A172 (cell line): Measurements from ENCODE around the gene PLXND1. TPM values are rescaled to one million over a fixed set of nuclear protein-coding genes. Genes with fewer than 3 reads are reported as not detected.
"Not testable (repeated sequence)": the region's sequence is repeated elsewhere in the genome, so short reads cannot be mapped to it uniquely, and the experiment has no call there.

Source experiments
- DNase-seq: peaks from one replicate; pipeline ENCODE4 v3.0.0-alpha.2; 2015; ENCODE audit warnings: low spot score
- total RNA-seq: library from RNA; depleted of rRNA; stranded (reverse); fragments of >200 nt; shearing (Covaris generic); gene quantifications from 2 replicates; pipeline ENCODE4 v1.2.3, GENCODE V29; 2014

The PLXND1 gene
- total RNA-seq, 1 experiment from 2014 or later, result 210 TPM

GRCh38 chr3:129529436-129530210 lies 76.9 kb downstream of the PLXND1 start:
- no peak for DNase-seq

DNA sequence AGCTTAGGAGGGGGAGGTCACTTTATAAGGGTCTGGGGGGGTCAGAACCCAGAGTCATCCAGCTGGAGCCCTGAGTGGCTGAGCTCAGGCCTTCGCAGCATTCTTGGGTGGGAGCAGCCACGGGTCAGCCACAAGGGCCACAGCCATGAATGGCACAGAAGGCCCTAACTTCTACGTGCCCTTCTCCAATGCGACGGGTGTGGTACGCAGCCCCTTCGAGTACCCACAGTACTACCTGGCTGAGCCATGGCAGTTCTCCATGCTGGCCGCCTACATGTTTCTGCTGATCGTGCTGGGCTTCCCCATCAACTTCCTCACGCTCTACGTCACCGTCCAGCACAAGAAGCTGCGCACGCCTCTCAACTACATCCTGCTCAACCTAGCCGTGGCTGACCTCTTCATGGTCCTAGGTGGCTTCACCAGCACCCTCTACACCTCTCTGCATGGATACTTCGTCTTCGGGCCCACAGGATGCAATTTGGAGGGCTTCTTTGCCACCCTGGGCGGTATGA lies 77.8 kb downstream of the PLXND1 start, which contains the start of gene RHO:
RHO (plus strand) TSS at position 51 of the 512 bp plus-strand sequence; CDS start at position 146, 95 bp downstream.
- no peak for DNase-seq

DNA sequence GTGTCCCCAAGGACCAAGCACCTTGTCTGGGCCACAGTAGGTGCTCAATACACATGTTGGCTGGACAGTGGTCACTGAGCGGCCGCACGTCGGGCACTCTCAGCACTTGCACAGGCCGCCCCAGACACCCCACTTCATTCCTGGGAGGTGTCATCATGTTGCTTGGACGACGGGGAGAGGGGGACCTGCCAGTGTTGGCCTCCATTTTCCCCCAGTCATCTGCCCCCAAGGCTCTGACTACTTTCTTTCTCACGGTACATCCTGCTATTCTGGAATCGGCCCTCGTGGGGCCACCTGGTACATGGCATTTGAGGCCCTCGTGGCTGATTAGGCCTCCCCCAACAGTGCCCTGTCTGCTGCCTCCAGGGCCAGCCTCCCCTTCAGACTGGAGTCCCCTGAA lies 79.2 kb downstream of the PLXND1 start:
- no peak for DNase-seq

DNA sequence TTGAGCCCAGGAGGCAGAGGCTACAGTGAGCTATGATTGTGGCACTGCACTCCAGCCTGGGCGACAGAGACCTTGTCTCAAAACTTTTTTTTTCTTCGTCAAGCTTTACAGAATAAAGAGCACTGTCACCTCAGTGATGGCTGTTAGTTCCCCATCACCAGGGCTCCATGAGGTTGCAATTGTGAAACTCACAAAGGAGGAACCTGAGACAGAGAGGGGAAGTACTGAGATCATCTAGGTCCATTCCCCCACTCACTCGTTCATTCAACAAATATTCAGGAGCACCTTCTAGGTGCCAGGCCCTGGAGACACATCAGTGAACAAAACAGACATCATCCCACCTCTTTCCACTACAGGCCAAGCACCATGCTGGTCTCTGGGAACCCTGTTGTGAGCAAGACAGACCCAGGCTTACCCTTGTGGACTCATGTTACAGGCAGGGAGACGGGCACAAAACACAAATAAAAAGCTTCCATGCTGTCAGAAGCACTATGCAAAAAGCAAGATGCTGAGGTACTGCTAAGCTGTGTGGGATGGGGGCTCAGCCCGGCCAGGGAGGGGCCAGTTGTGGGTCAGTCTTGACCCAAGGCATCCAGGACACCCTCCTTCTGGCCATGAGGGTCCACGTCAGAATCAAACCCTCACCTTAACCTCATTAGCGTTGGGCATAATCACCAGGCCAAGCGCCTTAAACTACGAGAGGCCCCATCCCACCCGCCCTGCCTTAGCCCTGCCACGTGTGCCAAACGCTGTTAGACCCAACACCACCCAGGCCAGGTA lies 80.2 kb downstream of the PLXND1 start:
- no peak for DNase-seq

- peak; percentile 62 for DNase-seq
Measured at GRCh38 chr3:129525341-129525968, 81.0 kb downstream of the PLXND1 start.

- no peak for DNase-seq
Measured at GRCh38 chr3:129524081-129524480, 82.4 kb downstream of the PLXND1 start.

DNA sequence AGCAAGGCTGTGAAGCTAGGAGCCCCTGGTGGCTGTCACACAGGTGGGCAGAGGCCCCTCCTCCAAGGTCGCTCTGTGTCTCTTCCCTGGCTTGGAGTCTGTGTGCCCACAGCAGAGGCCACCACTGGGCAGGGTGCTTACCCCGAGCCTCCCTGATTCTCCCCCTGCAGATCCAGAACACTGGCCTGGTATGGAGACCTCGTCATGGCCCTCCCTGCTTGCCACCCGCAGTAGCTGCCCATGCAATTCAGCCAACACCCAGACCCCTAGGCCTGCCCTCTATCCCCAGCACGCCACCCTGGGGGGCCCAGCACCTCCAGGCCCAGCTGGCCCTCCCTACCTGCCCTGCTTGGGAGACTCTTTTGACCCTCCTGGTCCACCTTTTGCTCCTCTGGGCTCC lies 83.5 kb downstream of the PLXND1 start:
- DNase-seq, result no peak

DNA sequence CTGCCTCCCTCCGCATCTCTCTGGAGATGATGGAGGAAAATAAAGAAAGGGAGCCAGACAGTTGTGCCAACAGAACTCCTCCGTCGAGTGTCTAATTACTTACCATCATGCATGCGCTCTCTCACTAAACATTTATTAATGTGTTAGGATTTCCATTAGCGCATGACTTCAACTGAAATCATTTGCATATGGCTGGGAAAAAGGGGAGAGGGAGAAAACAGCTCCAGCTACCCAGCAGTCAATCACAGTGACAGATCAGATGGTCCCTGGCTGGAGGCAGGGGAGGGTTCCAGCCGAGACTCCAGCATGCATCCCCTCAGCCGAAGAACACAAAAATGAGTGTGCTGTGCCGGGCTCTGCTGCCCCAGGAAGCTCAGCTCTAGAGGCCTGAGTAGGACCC lies 84.9 kb downstream of the PLXND1 start:
- DNase-seq, result no peak

- DNase-seq, result no peak
Measured at GRCh38 chr3:129520960-129521359, 85.5 kb downstream of the PLXND1 start.

DNA sequence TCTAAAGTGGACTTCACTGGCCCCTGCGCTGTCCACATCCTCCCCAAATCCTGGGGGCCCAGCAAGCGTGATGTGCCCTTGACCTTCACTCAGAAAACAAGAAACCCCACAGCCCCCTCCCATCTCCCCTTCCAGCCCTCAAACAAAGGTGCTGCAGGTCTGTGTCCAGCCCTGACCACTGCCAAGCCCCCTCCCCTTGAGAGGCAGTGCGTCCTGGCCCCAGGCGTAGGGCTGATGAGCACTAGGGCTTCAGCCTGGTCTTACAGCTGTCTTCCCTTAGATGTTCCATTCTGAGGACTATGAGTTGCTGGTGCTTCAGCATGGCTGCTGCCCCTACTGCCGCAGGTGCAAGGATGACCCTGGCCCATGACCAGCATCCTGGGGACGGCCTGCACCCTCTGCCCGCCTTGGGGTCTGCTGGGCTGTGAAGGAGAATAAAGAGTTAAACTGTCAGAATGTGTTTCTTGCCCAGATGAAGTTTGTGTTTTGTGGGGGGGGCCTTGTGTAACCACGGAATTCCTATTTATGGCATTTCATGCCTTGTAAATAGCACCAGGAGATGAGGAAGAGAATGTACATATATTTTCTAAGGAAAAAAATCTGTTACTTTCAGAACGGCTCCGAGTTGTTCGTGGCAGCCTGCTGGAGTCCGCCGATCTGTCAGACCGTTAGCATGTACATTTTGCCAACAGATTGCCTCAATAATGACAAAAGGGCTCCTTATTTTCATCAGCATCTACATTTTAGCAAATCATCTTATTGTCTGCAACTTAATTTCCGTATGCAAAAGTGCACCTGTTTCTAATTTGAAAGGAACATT lies 86.4 kb downstream of the PLXND1 start:
- no peak for DNase-seq

DNA sequence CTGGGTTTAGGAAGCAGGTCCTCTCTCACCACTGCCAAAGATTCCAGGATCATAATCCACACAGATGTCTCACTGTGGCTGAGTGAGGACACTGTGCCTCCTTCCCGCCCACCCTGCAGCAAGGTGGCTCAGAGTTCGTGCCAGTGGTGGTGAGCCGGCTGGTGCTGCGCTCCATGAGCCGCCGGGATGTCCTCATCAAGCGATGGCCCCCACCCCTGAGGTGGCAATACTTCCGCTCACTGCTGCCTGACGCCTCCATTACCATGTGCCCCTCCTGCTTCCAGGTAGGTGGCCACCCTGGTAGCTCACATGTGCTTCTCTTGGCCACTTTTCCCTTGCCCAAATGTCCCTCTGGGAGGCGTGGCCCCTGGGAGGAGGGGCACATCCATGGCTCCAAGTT lies 87.0 kb downstream of the PLXND1 start:
- no peak for DNase-seq

- no peak for DNase-seq
Measured at GRCh38 chr3:129518581-129518980, 87.9 kb downstream of the PLXND1 start.

- DNase-seq, result no peak
Measured at GRCh38 chr3:129518038-129518561, 88.4 kb downstream of the PLXND1 start.

- no peak for DNase-seq
Measured at GRCh38 chr3:129517516-129517915, 89.0 kb downstream of the PLXND1 start.

DNA sequence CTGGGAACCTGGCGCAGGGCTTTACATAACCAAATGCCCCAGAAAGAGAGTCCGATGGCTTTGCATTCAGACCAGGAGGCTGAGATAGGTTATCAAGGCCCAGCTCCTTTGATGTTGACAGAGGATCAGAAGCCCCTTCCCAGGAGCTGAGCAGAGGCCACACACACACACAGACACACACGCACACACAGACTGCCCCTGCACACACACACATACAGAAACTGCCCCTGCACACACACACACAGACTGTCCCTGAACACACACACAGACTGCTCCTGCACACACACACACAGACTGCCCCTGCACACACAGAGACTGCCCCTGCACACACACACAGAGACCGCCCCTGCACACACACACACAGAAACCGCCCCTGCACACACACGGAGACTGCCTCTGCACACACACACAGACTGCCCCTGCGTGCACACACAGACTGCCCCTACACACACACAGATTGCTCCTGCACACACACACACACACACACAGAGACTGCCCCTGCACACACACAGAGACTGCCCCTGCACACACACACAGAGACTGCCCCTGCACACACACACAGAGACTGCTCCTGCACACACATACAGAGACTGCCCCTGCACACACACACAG lies 90.5 kb downstream of the PLXND1 start:
- DNase-seq, result not testable (repeated sequence)

DNA sequence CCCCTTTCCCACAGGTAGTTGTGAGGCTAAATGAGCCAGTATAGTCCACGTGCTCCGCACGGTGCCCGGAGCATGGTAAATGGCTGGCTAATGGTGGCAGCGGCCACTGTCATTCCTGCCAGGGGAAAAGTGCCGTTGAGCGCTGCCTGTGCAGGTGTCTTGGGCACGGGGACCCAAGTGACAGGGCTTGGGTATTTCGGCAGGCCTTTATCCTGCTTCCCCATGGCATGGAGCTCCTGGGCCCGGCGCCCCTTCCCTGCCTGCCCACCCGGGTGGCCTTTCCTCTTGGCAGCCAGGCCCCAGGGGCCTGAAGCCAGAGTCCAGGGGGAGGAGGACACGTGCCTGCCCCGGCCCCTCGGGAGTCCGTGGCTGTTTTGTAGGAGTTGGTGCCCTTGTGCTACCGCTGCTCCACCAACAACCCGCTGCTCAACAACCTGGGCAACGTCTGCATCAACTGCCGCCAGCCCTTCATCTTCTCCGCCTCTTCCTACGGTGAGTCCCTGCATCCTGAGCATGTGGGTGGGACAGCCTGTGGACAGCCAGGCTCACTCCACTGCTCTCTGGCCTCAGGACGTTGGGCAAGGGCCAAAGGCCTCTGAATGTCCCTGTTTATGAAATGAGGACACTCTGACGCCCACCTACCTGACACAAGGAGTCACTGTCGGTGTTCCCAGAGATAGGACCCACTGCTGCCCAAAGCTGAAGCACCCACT lies 91.2 kb downstream of the PLXND1 start:
- not testable (repeated sequence) for DNase-seq

- no peak for DNase-seq
Measured at GRCh38 chr3:129514563-129514962, 91.9 kb downstream of the PLXND1 start.

DNA sequence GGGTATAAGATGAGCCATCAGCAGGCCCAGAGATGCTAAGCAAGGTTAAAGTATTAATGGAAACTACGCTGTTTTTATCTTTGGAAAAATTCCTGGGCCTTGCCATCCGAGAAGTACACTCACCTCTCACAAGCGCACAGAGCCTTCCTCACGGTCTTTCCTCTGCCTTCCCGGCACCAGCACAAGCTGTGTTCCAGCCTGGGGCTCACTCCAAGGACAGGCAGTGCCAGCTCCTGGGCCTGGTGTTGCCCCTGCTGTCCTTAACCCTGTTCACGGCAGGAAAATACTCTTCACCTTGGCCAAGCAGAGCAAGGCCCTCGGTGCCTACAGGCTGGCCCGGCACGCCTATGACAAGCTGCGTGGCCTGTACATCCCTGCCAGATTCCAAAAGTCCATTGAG lies 92.4 kb downstream of the PLXND1 start:
- DNase-seq, result no peak

DNA sequence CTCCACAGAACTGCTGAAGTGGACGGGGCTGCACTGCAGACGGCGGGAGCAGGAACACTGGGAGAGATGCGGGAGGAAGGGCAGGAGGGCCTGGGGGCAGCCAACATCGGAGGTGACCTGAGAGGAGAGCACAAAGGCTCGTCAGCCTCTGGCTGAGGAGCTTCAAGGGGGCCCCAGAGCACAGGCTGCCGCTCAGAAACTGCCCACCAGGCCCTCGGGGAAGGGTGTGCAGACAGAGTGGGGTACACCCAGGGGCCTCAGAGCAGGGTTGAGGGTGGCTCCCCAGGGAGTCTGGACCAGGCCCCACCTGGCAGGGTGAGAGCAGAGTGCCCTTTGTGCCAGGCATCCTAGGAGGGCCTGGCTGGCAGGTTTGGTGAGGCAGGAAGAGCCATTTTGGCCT lies 92.8 kb downstream of the PLXND1 start:
- DNase-seq, result no peak

- DNase-seq, result no peak
Measured at GRCh38 chr3:129512595-129512994, 93.9 kb downstream of the PLXND1 start.
